DMS 273 (cell line): ENCODE measurements around the gene GTF2A1L.

ENCODE experiments used
- DNase-seq: peaks from one replicate; lab custom pipeline; 2025; ENCODE audit not compliant: unreplicated experiment; lab: John Stamatoyannopoulos, UW

The GTF2A1L gene

DNA sequence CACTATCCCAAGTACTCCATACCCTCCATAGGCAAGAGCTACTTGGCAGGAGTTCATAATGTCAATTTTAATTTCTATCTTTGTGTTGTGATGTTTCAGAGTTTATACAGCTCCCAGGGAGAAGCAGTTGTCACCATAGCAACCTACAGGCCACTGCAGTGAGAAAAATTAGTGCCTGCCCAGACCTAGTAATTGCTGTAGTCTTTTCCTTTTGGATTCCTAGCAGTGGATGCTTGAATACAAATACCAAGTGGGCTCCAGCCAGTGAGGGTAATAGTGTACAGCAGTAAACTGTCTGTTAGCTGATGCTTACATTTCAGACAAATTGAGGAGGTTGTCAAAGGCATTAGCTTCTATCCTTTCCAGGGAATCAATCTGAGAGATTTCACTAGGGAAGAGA is 111.2 kb downstream of the GTF2A1L start:
- no peak for DNase-seq
